ENCODE results near the gene CSNK1G3.

The CSNK1G3 gene

DNA sequence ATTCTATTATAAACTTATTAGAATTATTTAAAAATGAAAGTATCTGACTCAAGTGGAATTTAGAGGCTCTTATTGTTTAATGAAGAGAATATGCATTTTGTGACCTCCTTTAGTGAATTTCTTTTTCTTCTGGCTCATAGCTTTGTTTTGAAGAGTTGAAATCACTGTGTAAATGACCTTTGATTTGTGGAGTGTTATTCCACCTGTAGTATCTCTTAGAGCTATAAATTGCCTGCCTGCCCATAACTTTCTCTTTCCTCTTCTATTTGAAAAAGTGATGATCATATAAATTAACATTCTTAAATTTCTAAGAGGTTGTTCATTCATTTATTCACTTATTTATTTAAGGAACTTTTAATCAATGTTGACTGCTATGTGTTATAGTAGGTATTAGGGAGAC lies 16.1 kb downstream of the CSNK1G3 start:
- no peak overlapping the region for H3K4me3 ChIP-seq (ENCODE audit: low read length)
- TF ChIP-seq, protein P1, sequence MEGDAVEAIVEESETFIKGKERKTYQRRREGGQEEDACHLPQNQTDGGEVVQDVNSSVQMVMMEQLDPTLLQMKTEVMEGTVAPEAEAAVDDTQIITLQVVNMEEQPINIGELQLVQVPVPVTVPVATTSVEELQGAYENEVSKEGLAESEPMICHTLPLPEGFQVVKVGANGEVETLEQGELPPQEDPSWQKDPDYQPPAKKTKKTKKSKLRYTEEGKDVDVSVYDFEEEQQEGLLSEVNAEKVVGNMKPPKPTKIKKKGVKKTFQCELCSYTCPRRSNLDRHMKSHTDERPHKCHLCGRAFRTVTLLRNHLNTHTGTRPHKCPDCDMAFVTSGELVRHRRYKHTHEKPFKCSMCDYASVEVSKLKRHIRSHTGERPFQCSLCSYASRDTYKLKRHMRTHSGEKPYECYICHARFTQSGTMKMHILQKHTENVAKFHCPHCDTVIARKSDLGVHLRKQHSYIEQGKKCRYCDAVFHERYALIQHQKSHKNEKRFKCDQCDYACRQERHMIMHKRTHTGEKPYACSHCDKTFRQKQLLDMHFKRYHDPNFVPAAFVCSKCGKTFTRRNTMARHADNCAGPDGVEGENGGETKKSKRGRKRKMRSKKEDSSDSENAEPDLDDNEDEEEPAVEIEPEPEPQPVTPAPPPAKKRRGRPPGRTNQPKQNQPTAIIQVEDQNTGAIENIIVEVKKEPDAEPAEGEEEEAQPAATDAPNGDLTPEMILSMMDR (conservative IDR thresholded peaks at IDR 0.05; ENCODE audit: low read length): no peak
- DNase-seq (ENCODE audit: low read depth): no peak

DNA sequence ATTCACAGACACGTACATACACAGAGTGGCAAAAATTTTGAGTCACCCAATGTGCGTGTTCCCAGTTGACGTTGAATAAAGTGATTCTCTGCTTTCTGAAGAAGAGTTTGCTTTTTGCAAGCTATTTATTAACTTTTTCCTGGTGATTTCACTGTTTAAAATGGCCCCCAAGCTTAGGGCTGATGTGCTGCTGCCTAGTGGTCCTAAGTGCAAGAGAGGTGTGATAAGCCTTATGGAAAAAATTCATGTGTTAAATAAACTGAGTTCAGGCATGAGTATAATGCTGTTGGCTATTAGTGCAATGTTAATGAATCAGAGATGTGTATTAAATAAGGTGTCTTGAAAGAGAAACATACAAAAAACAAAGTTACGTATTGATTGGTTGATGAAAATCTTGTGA lies 16.9 kb downstream of the CSNK1G3 start:
- TF ChIP-seq, protein P1 (conservative IDR thresholded peaks at IDR 0.05; ENCODE audit: low read length): no peak
- no peak for DNase-seq (ENCODE audit: low read depth)
- H3K4me3 ChIP-seq (ENCODE audit: low read length): no peak overlapping the region

DNA sequence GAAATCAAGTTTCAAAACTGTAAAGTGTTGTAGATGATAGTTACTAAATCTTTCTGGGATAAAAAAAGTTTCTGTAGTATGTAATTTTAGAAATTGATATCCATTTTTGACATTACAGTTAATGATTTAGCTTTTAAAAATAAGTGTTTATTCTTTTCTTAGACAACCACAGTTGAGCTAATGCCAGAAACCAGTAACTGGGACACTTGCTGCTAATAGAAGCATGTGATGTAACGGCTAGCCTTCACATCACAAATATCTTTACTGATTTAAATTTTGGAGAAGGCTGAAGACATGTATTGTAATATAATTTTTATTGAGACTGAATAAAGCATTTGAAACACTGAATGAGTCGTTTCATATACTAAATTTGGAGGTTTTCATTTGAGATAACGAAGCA lies 18.8 kb downstream of the CSNK1G3 start:
- TF ChIP-seq, protein P1 (conservative IDR thresholded peaks at IDR 0.05; ENCODE audit: low read length): no peak
- DNase-seq (ENCODE audit: low read depth): no peak
- no peak overlapping the region for H3K4me3 ChIP-seq (ENCODE audit: low read length)

DNA sequence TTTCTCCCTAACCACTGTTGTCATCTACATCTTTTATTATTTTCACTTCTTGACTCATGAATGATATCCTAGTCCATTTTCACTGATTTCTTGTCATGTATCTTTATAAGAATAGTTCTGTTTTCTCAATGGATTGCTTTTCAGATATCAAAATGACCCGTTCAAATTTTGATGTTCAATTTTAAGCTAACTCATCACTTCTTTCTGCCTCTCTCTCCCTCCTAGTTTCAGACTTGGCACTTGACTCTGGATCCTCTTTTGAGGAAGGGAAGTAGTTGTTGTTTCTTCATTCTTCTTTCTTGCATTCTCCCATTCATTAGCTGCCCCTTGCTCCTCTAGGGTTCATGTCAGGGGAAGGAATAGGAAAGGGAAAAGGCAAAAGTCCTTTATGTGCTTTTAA lies 23.7 kb downstream of the CSNK1G3 start:
- no peak overlapping the region for H3K4me3 ChIP-seq (ENCODE audit: low read length)
- TF ChIP-seq, protein P1 (conservative IDR thresholded peaks at IDR 0.05; ENCODE audit: low read length): no peak
- DNase-seq (ENCODE audit: low read depth): no peak

DNA sequence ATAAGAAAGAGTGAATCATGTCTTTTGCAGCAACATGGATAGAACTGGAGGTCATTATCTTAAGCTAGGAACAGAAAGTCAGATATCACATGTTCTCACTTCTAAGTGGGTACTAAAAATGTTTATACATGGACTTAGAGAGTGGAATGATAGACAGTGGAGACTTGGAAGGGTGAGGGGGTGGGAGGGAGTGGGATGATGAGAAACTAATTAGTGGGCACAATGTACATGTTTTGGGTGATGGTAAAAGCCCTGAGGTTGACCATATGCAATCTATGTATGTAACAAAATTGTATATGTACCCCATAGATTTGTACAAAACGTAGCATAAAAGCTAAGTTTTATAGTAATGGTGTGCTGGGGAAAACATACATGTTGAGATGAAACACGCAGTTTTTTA lies 25.3 kb downstream of the CSNK1G3 start:
- no peak for DNase-seq (ENCODE audit: low read depth)
- H3K4me3 ChIP-seq (ENCODE audit: low read length): no peak overlapping the region
- TF ChIP-seq, protein P1 (conservative IDR thresholded peaks at IDR 0.05; ENCODE audit: low read length): no peak

DNA sequence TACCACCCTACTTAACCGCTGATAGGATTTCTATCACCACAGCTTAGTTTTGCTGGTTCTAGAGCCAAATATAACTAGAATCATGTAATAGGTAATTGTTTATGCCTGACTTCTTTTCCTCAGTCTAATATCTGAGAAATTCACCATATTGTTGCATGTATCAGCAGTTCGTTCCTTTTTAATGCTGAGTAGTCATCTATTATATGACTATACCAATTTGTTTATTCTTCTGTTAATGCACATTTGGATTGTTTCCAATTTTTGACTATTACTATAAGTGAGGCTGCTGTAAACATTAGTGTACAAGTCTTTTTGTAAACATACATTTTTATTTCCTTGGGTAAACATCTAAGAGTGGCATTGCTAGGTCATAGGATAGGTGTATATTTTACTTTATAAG lies 25.9 kb downstream of the CSNK1G3 start:
- DNase-seq (ENCODE audit: low read depth): no peak
- TF ChIP-seq, protein P1 (conservative IDR thresholded peaks at IDR 0.05; ENCODE audit: low read length): no peak
- H3K4me3 ChIP-seq (ENCODE audit: low read length): no peak overlapping the region

DNA sequence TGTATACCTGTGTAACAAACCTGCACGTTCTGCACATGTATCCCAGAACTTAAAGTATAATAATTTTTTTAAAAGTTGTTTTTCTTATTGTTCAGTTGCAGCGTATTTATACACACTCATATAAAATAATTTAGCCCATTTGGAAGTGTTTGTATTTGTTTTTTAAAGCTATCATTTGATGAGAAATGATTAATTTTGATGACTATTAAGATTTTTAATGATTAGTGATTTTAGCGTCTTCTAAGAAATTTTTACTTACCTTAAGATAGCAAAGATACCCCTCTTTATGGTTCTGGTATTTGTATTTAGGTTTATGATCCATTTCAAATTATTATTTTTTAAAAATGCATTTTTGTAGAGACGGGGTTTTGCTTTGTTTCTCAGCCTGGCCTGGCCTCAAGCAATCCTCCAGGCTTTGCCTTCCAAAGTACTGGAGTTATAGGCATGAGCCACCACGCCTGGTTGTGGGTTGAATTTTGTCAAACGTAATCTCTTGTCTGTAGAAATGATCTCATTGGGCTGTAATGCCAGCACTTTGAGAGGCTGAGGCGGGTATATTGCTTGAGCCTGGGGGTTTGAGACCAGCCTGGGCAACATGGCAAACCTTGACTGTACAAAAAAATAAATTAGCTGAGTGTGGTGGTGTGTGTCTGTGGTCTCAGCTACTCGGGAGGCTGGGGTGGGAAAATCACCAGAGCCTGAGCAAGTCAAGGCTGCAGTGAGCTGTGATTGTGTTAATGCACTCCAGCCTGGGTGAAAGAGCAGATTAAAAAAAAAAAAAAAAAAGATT lies 26.9 kb downstream of the CSNK1G3 start:
- DNase-seq (ENCODE audit: low read depth): peak; percentile 33
- H3K4me3 ChIP-seq (ENCODE audit: low read length): no peak overlapping the region
- TF ChIP-seq, protein P1 (conservative IDR thresholded peaks at IDR 0.05; ENCODE audit: low read length): no peak
